T-helper 2 cell treated with Interferon-gamma antibody and Interleukin-4, amounts not matched to agents 100 ng/mL and 5 ng/mL, for 36 hours (primary cell): ENCODE data around the gene ZSWIM5. TPM values are rescaled to one million over a fixed set of nuclear protein-coding genes. Genes with fewer than 3 reads are reported as not detected.

Experiments used
- intact Hi-C: fragments of 100-400 bp; cut with micrococcal nuclease; formaldehyde crosslinking; loops from one replicate; pipeline ENCODE4 v1.15.1; 2023
- total RNA-seq: library from RNA; stranded (reverse); gene quantifications from 2 replicates; pipeline ENCODE4 v1.2.3, GENCODE V29; 2022

Gene ZSWIM5
- total RNA-seq, 1 donor from 2014 or later: 0.07 TPM

DNA sequence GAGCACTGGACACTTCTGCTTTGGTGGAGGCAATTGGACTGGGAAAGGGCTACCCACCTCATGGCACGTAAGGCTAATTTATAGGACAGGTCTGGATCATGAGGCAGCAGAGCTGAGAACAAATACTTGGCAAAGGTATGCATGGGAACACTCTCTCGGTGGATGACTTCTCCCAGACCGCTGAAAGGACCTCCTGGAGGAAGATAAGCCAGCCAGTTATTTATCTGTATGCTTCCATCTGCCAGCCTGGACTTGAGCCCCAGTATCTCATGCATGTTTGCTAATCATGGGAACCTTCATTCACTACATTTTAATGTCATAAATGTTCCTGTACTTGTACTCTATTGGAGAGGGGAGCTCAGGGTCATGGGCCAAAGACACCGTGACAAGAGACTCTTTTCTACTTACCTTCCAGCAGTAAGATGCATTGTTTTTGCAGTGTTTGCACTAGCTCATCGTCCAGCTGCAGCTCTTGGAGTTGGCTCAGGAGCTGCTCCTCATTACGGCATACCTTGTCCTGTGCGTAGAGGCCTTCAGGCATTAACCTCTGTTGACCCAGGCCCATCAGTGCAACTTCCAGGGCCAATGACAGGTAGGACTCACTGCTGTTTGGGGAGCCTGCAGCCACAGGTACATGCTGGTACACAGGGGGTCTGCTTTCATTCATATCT lies 170.6 kb downstream of the ZSWIM5 start:
- intact Hi-C loops: no loop called here

DNA sequence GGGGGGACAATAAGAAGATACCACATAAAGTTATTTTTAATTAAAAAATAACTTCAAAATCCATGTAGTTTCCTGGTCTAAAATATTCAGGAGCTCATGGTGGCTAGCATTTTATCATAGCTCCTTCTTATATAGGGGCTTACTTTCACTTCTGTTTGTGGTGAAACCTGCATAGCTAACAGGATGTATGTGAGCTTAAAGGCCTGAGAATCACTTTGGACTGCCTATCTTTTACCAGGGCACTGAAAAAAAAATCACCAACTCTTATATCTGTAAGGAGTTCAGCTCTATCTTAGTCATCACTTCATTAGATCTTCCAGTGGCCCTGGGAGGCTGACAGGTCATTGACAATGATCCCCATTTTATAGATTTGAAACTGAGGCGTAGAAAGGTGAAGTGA lies 173.0 kb downstream of the ZSWIM5 start:
- intact Hi-C loops: no loop called here

DNA sequence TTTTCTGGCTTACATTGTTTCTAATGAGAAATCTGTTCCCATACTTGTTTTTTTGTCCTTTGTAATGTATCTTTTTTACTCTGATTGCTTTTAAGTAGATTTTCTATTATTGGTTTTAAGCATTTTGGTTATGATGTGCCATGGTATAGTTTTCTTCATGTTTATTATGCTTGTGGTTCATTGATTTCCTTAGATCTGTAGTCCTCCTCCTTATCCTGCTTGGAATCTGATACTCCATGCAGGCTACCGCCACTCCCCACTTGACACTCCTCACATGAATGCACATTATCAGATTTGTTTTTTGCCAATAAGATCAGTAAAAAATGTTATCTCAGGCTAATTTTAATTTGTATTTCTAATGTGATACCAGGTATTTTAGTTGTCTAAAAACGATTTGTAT lies 173.6 kb downstream of the ZSWIM5 start:
- intact Hi-C loops: no loop called here

DNA sequence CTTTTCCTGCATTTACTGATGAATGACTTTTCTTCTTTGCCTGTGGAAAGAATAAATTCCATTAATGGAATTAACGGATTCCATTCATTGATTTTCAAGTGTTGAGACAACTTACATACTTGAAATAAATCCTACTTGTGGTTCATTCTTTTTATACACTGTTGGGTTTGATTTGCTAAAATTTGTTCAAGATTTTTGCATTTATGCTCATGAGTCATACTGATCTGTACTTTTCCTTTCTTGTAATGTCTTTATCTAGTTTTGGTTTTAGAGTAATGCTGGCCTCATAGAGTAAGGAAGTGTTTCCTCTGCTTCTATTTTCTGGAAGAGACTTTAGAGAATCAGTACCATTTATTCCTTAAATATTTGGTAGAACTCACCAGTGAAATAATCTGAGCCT lies 180.0 kb downstream of the ZSWIM5 start:
- intact Hi-C loops: no loop called here

DNA sequence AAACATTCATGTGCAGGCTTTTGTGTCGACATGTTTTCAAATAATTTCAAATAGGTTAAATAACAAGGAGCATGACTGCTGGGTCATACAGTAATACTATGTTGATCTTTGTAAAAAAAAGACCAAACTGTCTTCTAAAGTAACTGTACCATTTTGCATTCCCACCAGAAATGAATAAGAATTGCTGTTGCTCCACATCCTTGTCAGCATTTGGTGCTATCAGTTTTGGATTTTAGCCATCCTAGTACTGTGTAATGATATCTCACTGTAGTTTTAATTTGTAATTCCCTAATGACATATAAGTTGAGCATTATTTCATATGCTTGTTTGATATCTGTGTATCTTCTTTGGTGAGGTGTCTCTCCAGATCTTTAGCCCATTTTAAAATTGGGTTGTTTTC lies 182.7 kb downstream of the ZSWIM5 start:
- intact Hi-C loops: no loop called here

DNA sequence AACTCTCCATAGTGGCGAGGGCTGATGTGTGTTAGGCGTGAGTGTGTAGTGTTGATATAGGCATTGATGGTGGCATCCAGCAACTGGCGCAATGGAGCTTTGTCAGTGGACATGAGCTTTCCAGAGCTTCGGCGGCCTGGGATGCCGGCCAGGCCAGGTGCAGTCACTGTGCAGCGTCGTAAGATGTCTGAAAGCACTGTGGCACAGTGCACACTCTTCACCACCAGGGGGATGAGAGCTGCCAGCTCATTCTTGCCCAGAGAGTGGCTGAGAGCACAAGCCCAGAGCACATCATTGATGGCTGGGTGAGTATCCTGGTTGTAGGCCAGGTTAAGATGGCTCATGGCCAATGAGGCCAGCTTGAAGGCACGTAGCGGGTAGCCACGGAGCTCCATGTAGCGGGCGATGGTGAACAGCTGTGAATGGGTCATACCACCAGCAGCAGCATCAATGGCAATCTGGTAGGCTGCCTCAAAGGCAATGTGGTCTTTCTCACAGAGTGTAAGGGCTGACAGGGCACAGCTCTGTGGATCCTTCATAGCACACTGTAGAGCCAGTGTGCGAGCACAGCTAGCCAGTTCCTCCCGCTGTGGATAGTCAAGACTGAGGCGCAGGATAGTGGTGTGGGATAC lies 187.7 kb downstream of the ZSWIM5 start:
- intact Hi-C loops: loop anchor here (1.0 kb wide), 1 partner anchor 282 kb away; no protein-coding TSS in a partner anchor

DNA sequence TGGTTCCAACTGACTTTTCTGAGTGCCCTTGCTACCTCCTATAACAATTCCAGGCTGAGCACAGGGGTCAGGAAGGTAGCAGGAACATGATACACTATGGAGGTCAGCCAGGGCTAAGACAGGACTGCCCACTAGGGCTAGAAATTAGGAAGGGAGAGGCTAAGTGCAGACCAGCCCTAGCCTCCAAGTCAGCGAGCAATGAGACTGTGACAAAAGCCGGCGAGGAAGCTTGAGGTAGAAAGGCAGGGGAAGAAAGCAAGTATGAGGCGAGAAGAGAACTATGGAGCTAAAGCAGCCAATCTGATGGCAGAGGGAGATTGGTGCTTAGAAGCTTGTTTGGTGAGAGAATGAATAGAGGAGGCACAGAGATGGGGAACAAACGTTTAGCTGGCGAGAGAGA lies 189.6 kb downstream of the ZSWIM5 start:
- intact Hi-C loops: no loop called here

DNA sequence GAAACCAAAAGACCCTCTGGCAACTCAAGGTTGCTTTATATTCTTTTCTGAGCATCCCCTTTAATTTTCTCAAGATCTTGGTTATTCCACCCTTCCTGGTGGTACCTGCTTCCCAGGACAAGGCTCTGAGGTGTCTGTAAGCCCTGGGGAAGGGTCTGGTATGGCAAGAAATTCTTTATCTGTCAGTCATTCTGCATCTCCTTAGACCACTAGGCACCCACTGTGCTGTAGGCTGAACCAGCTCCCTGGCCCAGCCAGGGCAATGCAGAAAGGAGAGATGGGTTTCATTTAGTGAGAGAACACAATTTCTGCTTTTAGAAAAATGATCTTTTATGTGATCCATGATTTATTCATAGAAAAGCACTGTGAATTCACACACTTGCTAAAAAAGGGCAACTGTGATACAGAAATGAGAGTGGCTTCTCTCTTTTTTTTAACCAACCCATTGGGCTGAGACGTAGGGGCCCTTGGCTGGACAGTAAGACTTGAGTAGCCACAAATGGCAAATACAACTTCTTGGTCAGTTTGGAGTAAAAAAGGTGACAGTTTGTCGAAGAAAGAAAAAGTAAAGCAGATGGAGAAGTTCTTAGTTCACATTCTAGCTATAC lies 190.2 kb downstream of the ZSWIM5 start:
- intact Hi-C loops: no loop called here

DNA sequence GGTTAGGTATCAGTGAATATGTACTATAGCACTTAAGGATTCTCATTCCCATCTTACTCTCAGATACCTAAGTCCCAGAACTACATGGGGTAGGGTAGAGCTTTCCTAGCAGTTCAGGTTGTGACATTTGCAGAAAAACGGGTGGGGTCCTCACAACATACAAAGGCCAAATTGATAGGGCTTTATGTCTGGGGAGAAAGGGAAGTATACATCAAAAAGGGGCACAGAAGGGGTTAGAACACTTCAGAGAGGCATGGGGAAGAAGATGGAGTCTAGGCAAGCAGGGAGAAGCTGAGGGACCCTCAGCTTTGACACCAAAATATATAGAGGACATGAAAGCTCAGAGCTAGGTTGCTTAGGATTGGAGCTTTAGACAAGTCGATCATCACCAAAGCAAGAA lies 190.7 kb downstream of the ZSWIM5 start:
- intact Hi-C loops: no loop called here

DNA sequence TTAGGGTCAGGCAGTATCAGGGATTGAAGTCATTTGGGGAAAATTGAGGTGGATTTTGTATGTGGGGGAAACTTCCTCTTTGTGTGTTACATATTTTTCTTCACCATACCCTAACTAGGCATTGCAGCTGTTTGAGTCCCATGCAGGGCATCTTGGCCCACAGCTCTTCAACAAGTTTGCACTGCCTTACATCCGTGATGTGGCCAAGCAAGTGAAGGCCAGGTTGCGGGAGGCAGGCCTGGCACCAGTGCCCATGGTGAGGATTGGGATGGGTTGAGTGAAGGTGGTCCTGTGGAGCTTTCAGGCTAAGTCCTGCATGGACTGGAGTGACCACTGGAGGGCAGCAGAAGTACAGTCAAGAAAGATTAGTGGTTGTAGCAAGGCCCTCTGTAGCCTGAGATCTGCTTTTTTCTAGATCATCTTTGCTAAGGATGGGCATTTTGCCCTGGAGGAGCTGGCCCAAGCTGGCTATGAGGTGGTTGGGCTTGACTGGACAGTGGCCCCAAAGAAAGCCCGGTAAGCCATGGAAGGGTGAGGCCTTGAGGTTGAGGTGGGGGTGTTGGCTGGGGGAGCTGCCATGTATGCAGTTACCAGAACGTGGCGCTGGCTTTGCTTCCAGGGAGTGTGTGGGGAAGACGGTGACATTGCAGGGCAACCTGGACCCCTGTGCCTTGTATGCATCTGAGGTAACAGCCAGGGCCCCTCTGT lies 191.9 kb downstream of the ZSWIM5 start:
- intact Hi-C loops: loop anchor here (1.0 to 5.0 kb wide), 5 partner anchors 193 to 570 kb away; partner anchors contain the start of genes BEST4, NASP, PLK3 and ZSWIM5

DNA sequence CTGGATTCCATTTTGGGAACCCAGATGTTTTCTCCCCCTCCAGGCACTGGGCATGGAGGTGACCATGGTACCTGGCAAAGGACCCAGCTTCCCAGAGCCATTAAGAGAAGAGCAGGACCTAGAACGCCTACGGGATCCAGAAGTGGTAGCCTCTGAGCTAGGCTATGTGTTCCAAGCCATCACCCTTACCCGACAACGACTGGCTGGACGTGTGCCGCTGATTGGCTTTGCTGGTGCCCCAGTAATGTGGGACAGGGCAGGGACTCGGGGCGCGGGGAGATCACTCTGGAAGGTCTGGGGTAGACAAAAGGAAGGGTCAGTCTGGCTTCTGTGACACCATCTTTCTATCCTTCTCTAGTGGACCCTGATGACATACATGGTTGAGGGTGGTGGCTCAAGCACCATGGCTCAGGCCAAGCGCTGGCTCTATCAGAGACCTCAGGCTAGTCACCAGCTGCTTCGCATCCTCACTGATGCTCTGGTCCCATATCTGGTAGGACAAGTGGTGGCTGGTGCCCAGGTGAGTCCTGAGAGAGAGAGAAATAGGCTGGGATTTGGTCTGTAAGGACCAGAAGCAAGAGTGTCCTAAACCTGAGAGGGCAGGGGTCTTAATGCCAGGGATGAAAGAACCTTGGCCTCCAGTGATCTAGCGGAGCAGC lies 192.7 kb downstream of the ZSWIM5 start:
- intact Hi-C loops: loop anchor here (1.0 to 5.0 kb wide), 6 partner anchors 194 to 673 kb away; partner anchors contain the start of genes BEST4, GPBP1L1, NASP and PLK3

DNA sequence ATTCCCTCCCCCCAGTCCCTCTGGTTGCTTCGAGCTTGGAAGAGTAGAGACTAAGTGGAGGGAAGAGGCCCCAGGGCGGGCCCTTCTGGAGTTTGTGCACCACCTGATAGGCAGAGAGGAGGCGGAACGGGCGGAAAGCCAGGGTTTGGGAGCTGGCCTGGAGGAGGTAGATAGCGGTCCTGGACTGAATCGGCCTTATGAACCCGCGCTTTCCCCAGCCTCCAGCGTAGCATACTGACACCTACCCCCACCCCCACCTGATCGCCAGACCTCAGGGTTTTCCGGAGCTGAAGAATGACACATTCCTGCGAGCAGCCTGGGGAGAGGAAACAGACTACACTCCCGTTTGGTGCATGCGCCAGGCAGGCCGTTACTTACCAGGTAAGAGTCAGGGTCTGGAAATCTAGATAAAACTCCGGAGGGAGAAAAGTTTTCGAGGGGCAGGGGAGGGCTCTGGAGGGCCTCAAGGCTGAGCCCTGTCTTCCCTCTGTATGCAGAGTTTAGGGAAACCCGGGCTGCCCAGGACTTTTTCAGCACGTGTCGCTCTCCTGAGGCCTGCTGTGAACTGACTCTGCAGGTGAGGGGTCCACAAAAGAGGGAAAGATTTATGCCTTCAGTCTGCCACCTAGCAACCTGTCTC lies 193.6 kb downstream of the ZSWIM5 start:
- intact Hi-C loops: loop anchor here (1.0 to 5.0 kb wide), 10 partner anchors 26 to 674 kb away; partner anchors contain the start of genes BEST4, CCDC163, EIF2B3 and GPBP1L1

DNA sequence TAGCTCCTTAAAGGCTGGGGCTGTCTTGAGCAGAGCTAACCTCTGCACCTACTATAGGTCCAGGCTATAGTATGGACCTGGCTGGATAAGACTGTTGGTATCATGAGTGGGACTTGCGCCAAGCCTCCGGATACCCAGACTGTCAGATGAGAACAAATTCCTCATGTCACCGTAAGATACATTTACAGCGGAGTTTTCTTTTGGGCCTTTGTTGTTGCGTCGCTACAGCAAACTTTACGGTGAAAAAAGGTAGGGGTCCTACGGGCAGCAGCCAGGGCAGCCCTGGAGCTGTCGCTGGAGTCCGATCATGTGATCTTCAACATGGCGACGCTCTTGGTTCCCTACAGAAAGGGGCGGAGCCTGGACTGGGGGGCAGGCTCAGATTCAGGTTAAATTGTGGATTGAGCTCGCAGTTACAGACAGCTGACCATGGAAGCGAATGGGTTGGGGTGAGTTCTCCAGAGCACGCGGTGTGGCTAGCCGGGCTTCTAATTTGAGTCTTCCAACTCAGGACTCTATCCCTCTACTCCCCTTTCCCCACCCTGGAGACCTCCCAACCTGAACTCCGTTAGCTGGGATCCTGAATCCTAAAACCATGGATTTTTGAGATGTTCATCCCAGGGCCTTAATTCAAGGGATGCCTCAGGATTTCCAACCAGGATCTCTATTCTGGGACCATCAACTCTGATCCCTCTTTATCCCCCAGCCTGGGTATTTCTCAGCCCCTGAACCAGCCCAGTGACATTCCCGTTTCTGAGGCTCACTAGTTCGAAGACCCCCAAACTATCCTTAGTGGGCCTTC lies 194.4 kb downstream of the ZSWIM5 start, which contains the start of gene UROD:
TSS of gene UROD (plus strand) at position 418 of the 802 bp plus-strand sequence. CDS start at position 430, 12 bp downstream.
- intact Hi-C loops: loop anchor here (1.0 to 5.0 kb wide), 12 partner anchors 26 to 675 kb away; partner anchors contain the start of genes BEST4, CCDC163, EIF2B3 and GPBP1L1

DNA sequence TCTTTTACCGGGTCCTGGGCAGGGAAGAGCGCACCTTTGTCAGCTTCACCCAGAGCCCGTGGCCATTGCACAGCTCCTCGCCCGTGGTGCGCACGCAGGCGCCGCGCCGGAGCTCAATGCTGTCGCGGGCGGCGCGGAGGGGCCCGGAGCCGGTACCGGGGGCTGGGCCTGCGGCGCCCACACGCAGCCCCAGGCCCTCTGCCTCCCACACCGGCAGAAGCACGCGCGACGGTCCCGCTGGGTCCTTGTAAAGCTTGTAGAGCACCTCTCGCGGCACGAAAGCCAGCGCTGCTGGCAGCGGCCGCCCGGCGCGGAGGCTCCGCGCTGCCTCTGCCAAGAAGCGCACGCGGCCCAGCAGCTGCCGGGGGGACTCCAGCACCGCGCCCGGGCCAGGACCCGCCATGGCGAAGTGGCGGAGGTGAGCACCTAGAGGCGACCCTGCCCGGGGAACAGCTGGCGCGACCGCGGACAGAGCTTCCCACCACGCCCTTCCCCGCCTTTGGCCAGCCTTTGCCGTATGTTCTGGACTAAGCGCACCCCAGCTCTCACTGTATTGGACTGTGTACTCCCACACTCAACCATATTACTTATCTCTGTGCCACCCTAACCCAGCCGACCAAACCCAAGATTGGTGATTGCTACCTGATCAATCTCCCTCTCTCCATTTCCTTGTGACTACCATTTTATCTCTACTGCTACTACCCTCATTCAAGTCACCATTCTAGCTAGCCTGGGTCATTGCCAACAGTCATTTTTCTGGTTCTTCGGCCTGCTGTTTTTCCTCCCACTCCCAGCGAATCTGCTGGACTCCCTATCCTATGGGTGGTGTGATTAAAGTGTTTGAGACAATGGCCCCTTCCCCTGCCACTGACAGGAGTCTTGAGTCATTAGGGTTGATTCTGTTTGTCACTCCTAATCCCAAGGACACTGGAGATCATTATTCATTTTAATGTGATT lies 195.3 kb downstream of the ZSWIM5 start, which contains the start of gene HECTD3:
TSS of gene HECTD3 (minus strand) at position 470 of the 957 bp plus-strand sequence. CDS start at position 403, 67 bp downstream.
- intact Hi-C loops: loop anchor here (2.0 to 5.0 kb wide), 5 partner anchors 174 to 280 kb away; partner anchors contain the start of genes BEST4, PLK3, RNU5D-1 and ZSWIM5

DNA sequence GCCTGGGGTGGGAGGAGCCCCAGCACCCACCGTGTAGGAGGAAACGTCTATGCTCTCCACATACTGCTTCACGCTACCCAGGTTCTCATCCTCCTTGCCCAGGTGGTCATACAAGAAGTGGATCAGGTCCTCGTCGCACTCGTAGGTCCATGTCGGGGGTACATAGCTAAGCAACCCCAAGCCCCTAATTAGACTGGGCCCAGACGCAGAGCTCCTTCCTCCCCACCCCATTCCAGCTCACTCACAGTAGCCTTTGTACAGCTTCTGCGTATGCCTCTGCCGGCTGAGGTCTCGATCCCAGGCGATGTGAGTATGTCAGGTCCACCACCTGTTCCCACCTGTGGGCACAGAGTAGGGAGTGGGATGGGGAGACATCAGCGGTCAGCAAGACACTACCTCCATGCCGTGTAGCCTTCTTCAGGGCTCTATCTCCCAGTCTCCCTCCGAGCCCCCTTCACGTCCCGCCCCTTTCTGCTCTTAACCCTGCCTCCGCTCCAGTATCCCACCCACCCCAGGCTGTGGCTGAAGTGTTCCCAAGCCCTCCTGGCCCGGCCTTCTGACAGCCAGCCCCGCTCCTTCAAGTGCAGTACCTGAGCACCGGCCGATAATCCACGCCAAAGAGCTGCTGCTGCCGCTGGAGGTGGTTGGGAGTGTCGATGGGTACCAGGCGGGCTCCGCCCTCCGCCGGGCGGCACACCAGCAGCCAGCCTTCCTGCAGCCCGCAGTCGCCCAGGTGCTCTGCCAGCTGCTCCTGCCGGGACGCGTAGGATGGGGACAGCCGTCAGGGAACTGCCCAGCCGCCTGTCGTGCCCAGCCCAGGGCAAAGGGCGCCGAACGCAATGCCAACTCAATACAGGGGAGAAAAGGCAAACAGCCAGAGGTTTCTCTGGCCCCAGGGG lies 196.2 kb downstream of the ZSWIM5 start:
- intact Hi-C loops: loop anchor here (2.0 to 5.0 kb wide), 5 partner anchors 173 to 279 kb away; partner anchors contain the start of genes BEST4, PLK3, RNU5D-1 and ZSWIM5

DNA sequence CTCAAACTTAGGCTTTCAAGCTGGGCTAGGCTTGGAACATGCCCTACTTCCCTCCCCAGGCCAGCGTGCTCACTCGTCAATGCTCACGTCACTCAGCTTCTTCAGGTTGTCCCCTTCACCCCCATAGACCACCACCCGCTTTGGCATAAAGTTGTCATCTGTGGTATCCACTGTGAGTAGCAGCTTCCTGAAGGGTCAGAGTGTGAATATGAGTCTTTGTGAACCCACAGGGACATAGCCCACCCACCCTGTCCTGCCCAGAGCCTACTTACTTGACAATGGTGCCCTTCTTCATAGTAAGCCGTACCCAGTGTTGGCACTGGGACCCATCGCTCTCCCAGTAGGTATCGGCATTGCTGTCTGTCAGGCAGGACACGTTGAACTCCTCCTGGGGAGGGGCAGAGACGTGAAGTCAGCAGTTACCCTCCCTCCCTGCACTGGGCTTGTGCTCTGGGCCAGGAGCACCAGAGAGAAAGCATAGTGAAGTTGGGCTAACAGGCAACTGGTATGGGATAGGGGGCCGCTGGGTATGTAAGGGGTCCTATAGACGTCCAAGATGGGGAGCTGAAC lies 197.0 kb downstream of the ZSWIM5 start:
- intact Hi-C loops: no loop called here

DNA sequence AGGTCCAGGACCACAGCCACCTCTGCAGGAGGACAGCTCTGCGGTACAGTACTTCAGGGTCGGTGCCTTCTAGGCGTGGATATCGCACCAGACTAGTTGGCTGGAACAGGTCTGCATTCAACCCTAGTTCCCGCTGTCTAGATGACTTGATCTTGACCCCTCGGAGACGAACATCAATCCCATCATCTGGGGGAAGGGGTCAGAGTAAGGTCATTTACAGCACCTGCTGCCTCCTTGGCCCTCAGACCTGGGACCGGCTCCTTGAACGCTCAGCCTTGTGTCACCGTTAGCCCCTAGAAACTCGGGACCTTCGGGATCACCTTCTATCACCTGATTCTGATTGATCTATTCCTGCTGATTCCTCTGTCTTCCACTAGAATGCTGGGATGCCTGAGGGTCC lies 197.9 kb downstream of the ZSWIM5 start:
- intact Hi-C loops: no loop called here
